Neural crest cell (in vitro differentiated cells): ENCODE data around the gene FAM184A. TPM values are rescaled to one million over a fixed set of nuclear protein-coding genes. Genes with fewer than 3 reads are reported as not detected.

Experiments
- DNase-seq: peaks from one replicate; pipeline ENCODE4 v3.0.0; 2021; ENCODE audit warnings: low read depth, mixed read lengths, low spot score
- H3K27ac Mint-ChIP-seq: one replicate; pipeline ENCODE4 v1.8.0; 2021; ENCODE audit warnings: mild to moderate bottlenecking, mixed read lengths; ENCODE audit not compliant: unreplicated experiment
- H3K27me3 Mint-ChIP-seq: 2 replicates; pipeline ENCODE4 v1.8.0; 2021; ENCODE audit warnings: low read depth, mild to moderate bottlenecking, mixed read lengths
- H3K36me3 Mint-ChIP-seq: 2 replicates; pipeline ENCODE4 v1.8.0; 2021; ENCODE audit warnings: low read depth, mild to moderate bottlenecking, mixed read lengths
- H3K4me1 Mint-ChIP-seq: 2 replicates; pipeline ENCODE4 v1.8.0; 2021; ENCODE audit warnings: mixed read lengths
- H3K4me3 Mint-ChIP-seq: one replicate; pipeline ENCODE4 v1.8.0; 2021; ENCODE audit warnings: mild to moderate bottlenecking, mixed read lengths
- H3K9me3 Mint-ChIP-seq: 2 replicates; pipeline ENCODE4 v1.8.0; 2021; ENCODE audit warnings: mixed read lengths
- CTCF ChIP-seq: fragments of 200-600 bp; sonication (generic); conservative IDR thresholded peaks from 2 replicates; pipeline ENCODE4 v1.5.0; 2021; ENCODE audit warnings: antibody characterized with exemption, mild to moderate bottlenecking
- total RNA-seq: library from RNA; stranded (reverse); gene quantifications from 2 replicates; pipeline ENCODE4 v1.2.1, GENCODE V29; 2021

Gene FAM184A
- total RNA-seq, 1 donor from 2014 or later = 7.6 TPM

- Mint-ChIP-seq H3K4me1 (peaks cover 30% of the 10 kb centered on the region), H3K27ac (no peak overlapping the region), H3K27me3 (no peaks in the 10 kb centered on the region), H3K9me3 (peaks cover 5% of the 10 kb centered on the region), H3K36me3 (peaks cover 15% of the 10 kb centered on the region), H3K4me3 (peak overlapping the region; percentile 95)
- TF ChIP-seq CTCF = no peak
- no peak for DNase-seq
Measured at GRCh38 chr6:118935978-118936703, 142.3 kb downstream of the FAM184A start.

DNA sequence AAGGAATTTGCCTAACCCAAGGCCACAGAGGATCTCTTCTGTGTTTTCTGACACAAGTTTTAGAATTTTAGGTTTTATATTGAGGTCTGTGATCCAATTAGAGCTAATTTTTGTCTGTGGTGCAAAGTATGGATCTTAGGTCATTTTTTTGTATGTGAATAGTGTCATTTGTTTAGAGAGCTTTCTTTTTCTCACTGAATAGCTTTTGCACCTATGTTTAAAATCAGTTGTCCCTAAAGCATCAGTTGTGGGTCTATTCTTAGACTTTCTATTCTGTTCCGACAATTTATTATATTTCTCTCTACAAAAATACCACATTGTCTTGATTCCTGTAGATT lies 143.2 kb downstream of the FAM184A start:
- Mint-ChIP-seq H3K36me3 (peaks cover 13% of the 10 kb centered on the region), H3K4me3 (peak overlapping the region; percentile 95), H3K27me3 (no peaks in the 10 kb centered on the region), H3K9me3 (peaks cover 3% of the 10 kb centered on the region), H3K4me1 (peaks cover 30% of the 10 kb centered on the region), H3K27ac (peak overlapping the region; percentile 99)
- no peak for DNase-seq
- no peak for TF ChIP-seq CTCF

DNA sequence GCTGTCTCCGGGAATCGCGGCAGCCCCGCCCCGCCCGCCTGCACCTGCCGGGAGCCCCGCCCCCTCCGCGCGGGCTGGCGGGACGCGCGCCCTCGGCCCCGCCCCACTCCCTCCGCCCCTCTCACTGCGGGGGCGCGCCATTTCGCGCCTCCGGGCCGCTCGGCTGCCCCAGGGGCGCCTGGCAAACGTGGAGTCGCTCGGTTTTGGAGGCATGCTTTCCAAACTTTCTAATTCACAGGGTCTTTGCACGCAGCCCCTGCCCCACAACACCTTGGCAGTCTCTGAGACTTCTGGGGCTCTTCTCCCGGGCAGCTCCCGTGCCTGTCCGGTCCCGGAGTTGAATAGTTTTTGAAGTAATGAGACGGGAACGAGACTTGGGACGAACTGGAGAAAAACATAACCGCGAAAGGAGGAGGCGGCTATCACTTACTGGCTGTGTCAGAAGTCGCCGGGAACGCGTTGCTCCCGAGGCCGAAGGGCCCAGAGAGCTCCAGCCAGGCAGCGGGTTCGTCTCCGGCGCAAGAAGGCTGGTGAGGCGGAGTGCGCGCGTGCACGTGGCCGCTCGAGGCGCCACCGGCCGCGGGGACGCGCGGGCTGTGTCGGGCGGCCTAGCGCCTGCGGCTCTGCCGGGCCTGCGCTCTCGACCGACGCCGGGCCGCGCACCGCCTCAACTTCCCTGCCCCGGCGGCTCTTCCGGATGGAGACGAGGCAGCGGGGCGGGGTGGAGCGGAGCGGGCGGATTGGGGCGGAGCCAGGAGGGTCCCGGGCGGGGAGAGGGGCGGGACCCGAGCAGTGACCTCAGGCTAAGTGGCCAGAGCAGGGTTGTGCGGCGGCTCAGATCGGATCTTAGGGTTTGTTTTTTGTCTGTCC lies 143.8 kb downstream of the FAM184A start, which contains the start of gene MCM9:
Gene MCM9, minus strand, starts transcription at position 699 of the 870 bp plus-strand sequence. CDS start 3,436 bp downstream, outside the sequence.
- peaks cover 11% of the 10 kb centered on the region for H3K36me3 Mint-ChIP-seq
- no peaks in the 10 kb centered on the region for H3K27me3 Mint-ChIP-seq
- no peak for TF ChIP-seq CTCF
- peak within 1 kb of the TSS; percentile 95 for H3K4me3 Mint-ChIP-seq
- peaks cover 3% of the 10 kb centered on the region for H3K9me3 Mint-ChIP-seq
- H3K27ac Mint-ChIP-seq = peak within 1 kb of the TSS; percentile 99
- DNase-seq = peak; percentile 89
- H3K4me1 Mint-ChIP-seq = peaks cover 30% of the 10 kb centered on the region

- Mint-ChIP-seq H3K27me3 (no peaks in the 10 kb centered on the region), H3K27ac (peak overlapping the region; percentile 47), H3K4me3 (peak overlapping the region; percentile 95), H3K4me1 (peaks cover 30% of the 10 kb centered on the region), H3K9me3 (no peaks in the 10 kb centered on the region), H3K36me3 (peaks cover 8% of the 10 kb centered on the region)
- no peak for TF ChIP-seq CTCF
- no peak for DNase-seq
Measured at GRCh38 chr6:118933855-118934460, 144.5 kb downstream of the FAM184A start.

- DNase-seq = no peak
- H3K4me3 Mint-ChIP-seq = peak overlapping the region; percentile 95
- peaks cover 36% of the 10 kb centered on the region for H3K4me1 Mint-ChIP-seq
- no peaks in the 10 kb centered on the region for H3K9me3 Mint-ChIP-seq
- no peaks in the 10 kb centered on the region for H3K27me3 Mint-ChIP-seq
- no peak for TF ChIP-seq CTCF
- peaks cover 7% of the 10 kb centered on the region for H3K36me3 Mint-ChIP-seq
- no peak overlapping the region for H3K27ac Mint-ChIP-seq
Measured at GRCh38 chr6:118932421-118932820, 146.0 kb downstream of the FAM184A start.
